B cell (primary cell): ENCODE data around the gene ZFYVE21. TPM values are rescaled to one million over a fixed set of nuclear protein-coding genes. Genes with fewer than 3 reads are reported as not detected.

Source experiments
- ATAC-seq: fragments of 200-7000 bp; cut with Tn5 transposase; one replicate; pipeline ENCODE4 v1.10.0; 2021; ENCODE audit warnings: low read depth, mild to moderate bottlenecking, moderate number of reproducible peaks, moderate library complexity
- CTCF ChIA-PET: fragments of 350-600 bp; sonication (Branson Sonifier 250); formaldehyde crosslinking; loops from one replicate; lab custom pipeline; 2021; ENCODE audit warnings: antibody characterized with exemption, inconsistent platforms; lab: Charles Lee
- POLR2A ChIA-PET: fragments of 350-600 bp; sonication (Branson Sonifier 250); formaldehyde crosslinking; loops from one replicate; lab custom pipeline; 2021; ENCODE audit warnings: antibody characterized with exemption; lab: Charles Lee
- DNase-seq: peaks from one replicate; pipeline ENCODE4 v3.0.0; 2013
- H2AFZ ChIP-seq: 2 replicates; pipeline ENCODE4 v1.6.1; 2012; ENCODE audit warnings: mild to moderate bottlenecking, low read depth, low read length; ENCODE audit not compliant: insufficient read depth, poor library complexity, severe bottlenecking
- H3K27ac ChIP-seq, 2 donors: 1 replicate in 1 of 2; 2 replicates in 1 of 2; pipeline ENCODE4 v1.5.1; 2012 to 2013; ENCODE audit warnings: low read length in 2 of 2, mild to moderate bottlenecking in 2 of 2, moderate library complexity in 1 of 2
- H3K27me3 ChIP-seq, 4 experiments: fragments of 200-600 bp in 1 of 4; sonication (generic) in 1 of 4; replicated peaks in 1 of 4; 1 replicate in 2 of 4; 2 replicates in 2 of 4; pipeline versions ENCODE4 v1.6.1 to v1.7.0; 2013 to 2016; ENCODE audit warnings: low read length in 3 of 4, mild to moderate bottlenecking in 2 of 4, mixed read lengths in 1 of 4, moderate library complexity in 1 of 4; ENCODE audit not compliant: insufficient read depth in 4 of 4, control insufficient read depth in 3 of 4; ENCODE audit errors: control extremely low read depth in 1 of 4
- H3K36me3 ChIP-seq, 2 experiments: replicated peaks in 1 of 2; 1 replicate in 1 of 2; 2 replicates in 1 of 2; pipeline versions ENCODE4 v1.6.1 to v1.7.1; 2013; ENCODE audit warnings: low read length in 1 of 2; ENCODE audit not compliant: insufficient read depth in 2 of 2, control insufficient read depth in 1 of 2; ENCODE audit errors: control extremely low read depth in 1 of 2, extremely low read depth in 1 of 2
- H3K4me1 ChIP-seq, 2 donors: fragments of 200-600 bp in 1 of 2; sonication (generic) in 1 of 2; 1 replicate in 1 of 2; 2 replicates in 1 of 2; pipeline versions ENCODE4 v1.5.1 to v1.6.1; 2013 to 2017; ENCODE audit warnings: low read length in 2 of 2; ENCODE audit not compliant: control insufficient read depth in 2 of 2, insufficient read depth in 2 of 2
- H3K4me2 ChIP-seq: replicated peaks from 2 replicates; pipeline ENCODE3; 2012; ENCODE audit warnings: mild to moderate bottlenecking, low read depth, low read length; ENCODE audit not compliant: poor library complexity, severe bottlenecking
- H3K4me3 ChIP-seq, 5 experiments: fragments of 200-600 bp in 1 of 5; sonication (generic) in 1 of 5; 1 replicate in 3 of 5; 2 replicates in 2 of 5; pipeline versions ENCODE4 v1.5.1 to v1.7.0; 2011 to 2016; ENCODE audit warnings: low read length in 4 of 5, mild to moderate bottlenecking in 4 of 5, low read depth in 2 of 5, control low read depth in 1 of 5, moderate library complexity in 1 of 5; ENCODE audit not compliant: insufficient read depth in 1 of 5; ENCODE audit errors: control extremely low read depth in 1 of 5, extremely low read depth in 1 of 5
- H3K79me2 ChIP-seq: fragments of 200-600 bp; sonication (generic); one replicate; pipeline ENCODE4 v1.6.0; 2016; ENCODE audit warnings: low read length; ENCODE audit not compliant: control insufficient read depth, insufficient read depth
- H3K9ac ChIP-seq: fragments of 200-600 bp; sonication (generic); 2 replicates; pipeline ENCODE4 v1.6.1; 2017; ENCODE audit warnings: mild to moderate bottlenecking, low read length, moderate library complexity
- H3K9me3 ChIP-seq, 3 donors: one replicate each; pipeline versions ENCODE4 v1.6.1 to v1.7.1; 2013; ENCODE audit warnings: low read length in 2 of 3; ENCODE audit not compliant: control insufficient read depth in 2 of 3, insufficient read depth in 1 of 3; ENCODE audit errors: control extremely low read depth in 1 of 3
- H4K20me1 ChIP-seq: 2 replicates; pipeline ENCODE4 v1.6.0; 2012; ENCODE audit warnings: mild to moderate bottlenecking, low read length; ENCODE audit not compliant: insufficient read depth, control insufficient read depth, poor library complexity, severe bottlenecking
- H3K27ac Mint-ChIP-seq: one replicate; pipeline ENCODE4 v1.8.0; 2021; ENCODE audit warnings: mixed read lengths
- H3K27me3 Mint-ChIP-seq: one replicate; pipeline ENCODE4 v1.8.0; 2021; ENCODE audit warnings: mixed read lengths
- H3K4me1 Mint-ChIP-seq: one replicate; pipeline ENCODE4 v1.8.0; 2021; ENCODE audit warnings: mixed read lengths
- H3K4me3 Mint-ChIP-seq: one replicate; pipeline ENCODE4 v1.8.0; 2021; ENCODE audit warnings: mixed read lengths
- H3K9me3 Mint-ChIP-seq: one replicate; pipeline ENCODE4 v1.8.0; 2022; ENCODE audit warnings: mixed read lengths; ENCODE audit not compliant: insufficient read depth
- CTCF ChIP-seq: fragments of 200-600 bp; IDR thresholded peaks from one replicate; pipeline ENCODE4 v1.8.0; 2022; ENCODE audit warnings: antibody characterized with exemption, mild to moderate bottlenecking
- EZH2 ChIP-seq: IDR thresholded peaks from 2 replicates; pipeline ENCODE4 v1.6.1; 2012; ENCODE audit warnings: borderline replicate concordance, low read depth, mild to moderate bottlenecking, moderate library complexity, low read length; ENCODE audit not compliant: insufficient read depth, poor library complexity, severe bottlenecking
- WGBS: methylation state at CpG from one replicate; pipeline ENCODE4 v1.1.5; 2013; ENCODE audit warnings: missing lambda C conversion rate; ENCODE audit not compliant: insufficient coverage; 5-methylcytosine and 5-hydroxymethylcytosine counted together
- intact Hi-C: fragments of 100-400 bp; cut with micrococcal nuclease; formaldehyde crosslinking; loops from one replicate; pipeline ENCODE4 v1.10.0; 2022
- polyA plus RNA-seq: library from polyadenylated mRNA; depleted of rRNA; stranded (reverse); fragments of >200 nt; gene quantifications from 2 replicates; pipeline ENCODE4 v1.2.3, GENCODE V29; 2012
- total RNA-seq, 2 donors: library from RNA; stranded (reverse); fragments of 120-200 nt in 1 of 2; gene quantifications; 1 replicate in 1 of 2; 2 replicates in 1 of 2; pipeline versions ENCODE4 v1.2.3 to v1.2.4, GENCODE V29; 2013 to 2022

ZFYVE21 gene
- total and polyA plus RNA-seq, 2 donors (not counting 1 experiment from before 2014, with no cell fraction given) = 17.0 to 18.6 TPM

GRCh38 chr14:103667671-103668070, 47.9 kb upstream of the ZFYVE21 start:
- Histone ChIP-seq H2AFZ (no peak overlapping the region), H3K4me2 (no peak overlapping the region), H3K79me2 (peaks cover 10% of the 10 kb centered on the region), H3K4me1 (no peaks in the 10 kb centered on the region), H3K9me3 (no peaks in the 10 kb centered on the region), H3K27me3 (no peaks in the 10 kb centered on the region), H3K9ac (no peak overlapping the region), H3K36me3 (peaks cover under 1 to 68% of the 10 kb centered on the region in 2 experiments), H3K4me3 (no peak overlapping the region), H4K20me1 (peaks cover 16% of the 10 kb centered on the region), H3K27ac (no peak overlapping the region)
- no peak for DNase-seq
- Mint-ChIP-seq H3K9me3 (no peaks in the 10 kb centered on the region), H3K4me3 (no peak overlapping the region), H3K27me3 (no peaks in the 10 kb centered on the region), H3K27ac (no peak overlapping the region), H3K4me1 (no peaks in the 10 kb centered on the region)
- intact Hi-C loops = no loop called here
- POLR2A ChIA-PET = no interaction called here
- no peak for ATAC-seq
- WGBS = 100% methylated on average over 1 of the region's 4 CpGs
- CTCF ChIA-PET = no interaction called here
- no peak for TF ChIP-seq EZH2
- no peak for TF ChIP-seq CTCF

- TF ChIP-seq EZH2 = no peak
- no peak for TF ChIP-seq CTCF
- H3K27me3 Mint-ChIP-seq = no peaks in the 10 kb centered on the region
- peaks cover 16% of the 10 kb centered on the region for H4K20me1 ChIP-seq
- no peak overlapping the region for H3K9ac ChIP-seq
- WGBS = 95% methylated on average over 3 of the region's 3 CpGs
- intact Hi-C loops = no loop called here
- H3K4me3 ChIP-seq = no peak overlapping the region
- no peak overlapping the region for H3K27ac ChIP-seq
- no peaks in the 10 kb centered on the region for H3K4me1 ChIP-seq
- H3K27ac Mint-ChIP-seq = no peak overlapping the region
- H3K4me1 Mint-ChIP-seq = no peaks in the 10 kb centered on the region
- DNase-seq (no peak), ATAC-seq (no peak)
- H3K27me3 ChIP-seq = no peaks in the 10 kb centered on the region
- POLR2A ChIA-PET = no interaction called here
- no peak overlapping the region for H3K4me3 Mint-ChIP-seq
- no peak overlapping the region for H3K4me2 ChIP-seq
- CTCF ChIA-PET = interaction anchor here (0.7 to 0.8 kb wide), 2 partner anchors 12 to 94 kb away, joined by 3 to 4 read pairs; no protein-coding TSS in a partner anchor
- no peak overlapping the region for H2AFZ ChIP-seq
- no peaks in the 10 kb centered on the region for H3K9me3 Mint-ChIP-seq
- H3K36me3 ChIP-seq = peaks cover 4 to 72% of the 10 kb centered on the region in 2 experiments
- H3K79me2 ChIP-seq = peaks cover 10% of the 10 kb centered on the region
- no peaks in the 10 kb centered on the region for H3K9me3 ChIP-seq
These were observed 47.5 kb upstream of the ZFYVE21 start for GRCh38 chr14:103668117-103668516.
